ENCODE measurements around the gene ARHGEF35. TPM values are rescaled to one million over a fixed set of nuclear protein-coding genes. Genes with fewer than 3 reads are reported as not detected.
A peak's percentile ranks its signal among the peaks of the same experiment; 100 is the strongest.
"Not testable (repeated sequence)": the region's sequence is repeated elsewhere in the genome, so short reads cannot be mapped to it uniquely, and the experiment has no call there.

ARHGEF35 gene
- total RNA-seq, 2 donors from 2014 or later, result 7.8 to 9.7 TPM

DNA sequence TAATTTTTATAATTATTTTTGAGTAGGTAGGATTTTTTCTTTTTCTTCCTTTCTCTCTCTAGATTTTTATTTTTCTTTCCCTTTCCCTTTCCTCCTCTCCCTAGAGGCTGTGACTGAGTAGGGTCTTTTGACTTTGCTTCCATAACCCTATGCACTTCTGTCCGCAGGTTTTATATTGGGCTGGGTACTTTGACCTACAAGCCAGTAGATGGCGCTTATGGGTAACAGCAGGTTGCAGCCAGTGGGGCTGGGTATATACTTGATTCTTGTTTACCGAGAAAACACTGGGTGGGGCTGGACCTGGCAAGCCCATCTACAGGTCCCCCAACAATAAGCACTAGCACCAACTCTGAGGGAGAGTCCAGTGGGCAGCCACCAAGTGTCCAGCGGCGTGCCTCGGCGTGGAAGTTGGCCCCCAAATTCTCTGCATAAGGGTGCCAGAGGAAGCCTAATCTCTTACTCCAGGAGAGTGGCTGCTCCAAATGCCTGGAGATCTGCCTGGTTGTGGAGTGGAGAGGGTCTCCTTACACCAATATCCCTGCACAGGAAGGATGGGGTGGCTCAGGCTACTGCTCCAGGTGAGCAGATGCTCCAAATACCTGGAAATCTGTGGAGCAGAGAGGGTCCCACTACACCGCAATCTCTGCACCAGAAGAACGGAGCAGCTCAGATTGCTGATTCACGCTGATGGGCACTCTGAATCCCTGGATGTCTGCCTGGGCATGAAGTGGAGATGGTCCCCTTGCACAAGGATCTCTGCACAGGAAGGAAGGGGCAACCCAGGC, 17.1 kb downstream of the ARHGEF35 start:
- H3K27me3 ChIP-seq (replicated peaks; ENCODE audit: insufficient read depth); H3K4me3 ChIP-seq; H3K4me1 ChIP-seq (replicated peaks); H3K9me3 ChIP-seq; DNase-seq (ENCODE audit: low spot score); H3K36me3 ChIP-seq; H3K27ac ChIP-seq; intact Hi-C loops (cut with DNase I): not testable (repeated sequence)
- 41% methylated on average over 7 of the region's 10 CpGs for WGBS
- TF ChIP-seq, protein P1, sequence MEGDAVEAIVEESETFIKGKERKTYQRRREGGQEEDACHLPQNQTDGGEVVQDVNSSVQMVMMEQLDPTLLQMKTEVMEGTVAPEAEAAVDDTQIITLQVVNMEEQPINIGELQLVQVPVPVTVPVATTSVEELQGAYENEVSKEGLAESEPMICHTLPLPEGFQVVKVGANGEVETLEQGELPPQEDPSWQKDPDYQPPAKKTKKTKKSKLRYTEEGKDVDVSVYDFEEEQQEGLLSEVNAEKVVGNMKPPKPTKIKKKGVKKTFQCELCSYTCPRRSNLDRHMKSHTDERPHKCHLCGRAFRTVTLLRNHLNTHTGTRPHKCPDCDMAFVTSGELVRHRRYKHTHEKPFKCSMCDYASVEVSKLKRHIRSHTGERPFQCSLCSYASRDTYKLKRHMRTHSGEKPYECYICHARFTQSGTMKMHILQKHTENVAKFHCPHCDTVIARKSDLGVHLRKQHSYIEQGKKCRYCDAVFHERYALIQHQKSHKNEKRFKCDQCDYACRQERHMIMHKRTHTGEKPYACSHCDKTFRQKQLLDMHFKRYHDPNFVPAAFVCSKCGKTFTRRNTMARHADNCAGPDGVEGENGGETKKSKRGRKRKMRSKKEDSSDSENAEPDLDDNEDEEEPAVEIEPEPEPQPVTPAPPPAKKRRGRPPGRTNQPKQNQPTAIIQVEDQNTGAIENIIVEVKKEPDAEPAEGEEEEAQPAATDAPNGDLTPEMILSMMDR (IDR thresholded peaks at IDR 0.05), result peak in 3 of 4 experiments; percentile 41 to 60 (median 47)

DNA sequence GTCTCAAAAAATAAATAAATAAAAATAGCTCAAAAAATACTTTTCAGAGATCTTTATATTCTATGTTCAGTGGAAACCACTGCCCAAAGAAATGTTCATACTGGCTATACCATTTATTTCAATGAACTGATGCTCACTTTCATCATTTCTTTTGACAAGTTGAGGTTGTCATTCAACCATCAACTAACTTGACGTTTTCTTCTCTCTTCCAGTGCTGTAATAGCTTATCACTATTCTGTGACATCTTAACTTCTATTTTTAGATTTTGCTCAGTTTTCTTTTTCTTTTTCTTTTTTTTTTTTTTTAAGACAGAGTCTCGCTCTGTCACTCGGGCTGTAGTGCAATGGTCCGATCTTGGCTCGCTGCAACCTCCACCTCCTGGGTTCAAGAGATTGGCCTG, 21.0 kb downstream of the ARHGEF35 start:
- no peaks in the 10 kb centered on the region for H3K4me1 ChIP-seq (replicated peaks)
- no peak overlapping the region for H3K27ac ChIP-seq
- H3K36me3 ChIP-seq, result no peaks in the 10 kb centered on the region
- 94% methylated on average over 5 of the region's 5 CpGs for WGBS
- H3K4me3 ChIP-seq, result no peak overlapping the region
- intact Hi-C loops (cut with DNase I), result no loop called here
- H3K27me3 ChIP-seq (replicated peaks; ENCODE audit: insufficient read depth), result no peaks in the 10 kb centered on the region
- TF ChIP-seq POLR2AphosphoS5 (IDR thresholded peaks at IDR 0.05), result no peak
- no peak for TF ChIP-seq POLR2A (IDR thresholded peaks at IDR 0.05)
- TF ChIP-seq, protein P1 (IDR thresholded peaks at IDR 0.05), result no peak
- H3K9me3 ChIP-seq, result no peaks in the 10 kb centered on the region
- DNase-seq (ENCODE audit: low spot score), result no peak

DNA sequence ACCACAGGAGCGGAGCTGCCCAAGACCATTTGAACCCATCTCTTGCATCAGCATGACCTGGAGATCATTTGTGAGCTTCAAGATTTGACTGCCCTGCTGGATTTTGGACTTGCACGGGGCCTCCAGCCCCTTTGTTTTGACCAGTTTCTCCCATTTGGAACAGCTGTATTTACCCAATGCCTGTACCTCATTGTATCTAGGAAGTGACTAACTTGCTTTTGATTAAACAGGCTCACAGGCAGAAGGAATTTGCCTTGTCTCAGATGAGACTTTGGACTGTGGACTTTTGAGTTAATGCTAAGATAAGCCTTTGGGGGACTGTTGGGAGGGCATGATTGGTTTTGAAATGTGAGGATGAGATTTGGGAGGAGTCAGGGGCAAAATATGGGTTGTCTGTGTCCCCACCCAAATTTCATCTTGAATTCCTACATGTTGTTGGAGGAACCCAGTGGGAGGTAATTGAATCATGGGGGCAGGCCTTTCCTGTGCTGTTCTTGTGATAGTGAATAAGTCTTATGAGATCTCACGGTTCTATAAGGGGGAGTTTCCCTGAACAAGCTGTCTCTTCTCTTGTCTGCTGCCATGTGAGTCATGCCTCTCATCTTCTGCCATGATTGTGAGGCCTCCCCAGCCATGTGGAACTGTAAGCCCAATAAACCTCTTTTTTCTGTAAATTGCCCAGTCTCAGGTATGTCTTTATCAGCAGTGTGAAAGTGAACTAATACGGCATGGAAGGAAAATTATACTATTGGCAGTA, 23.9 kb downstream of the ARHGEF35 start:
- 86% methylated on average over 4 of the region's 4 CpGs for WGBS
- H3K4me1 ChIP-seq (replicated peaks); H3K36me3 ChIP-seq; H3K27ac ChIP-seq; H3K4me3 ChIP-seq; H3K9me3 ChIP-seq; intact Hi-C loops (cut with DNase I); DNase-seq (ENCODE audit: low spot score); H3K27me3 ChIP-seq (replicated peaks; ENCODE audit: insufficient read depth): not testable (repeated sequence)

- no peak for TF ChIP-seq POLR2A (IDR thresholded peaks at IDR 0.05)
- TF ChIP-seq, protein P1 (IDR thresholded peaks at IDR 0.05), result no peak
- no peak for TF ChIP-seq POLR2AphosphoS5 (IDR thresholded peaks at IDR 0.05)
- 84% methylated on average over 2 of the region's 2 CpGs for WGBS
Measured at GRCh38 chr7:144164784-144165183, 30.8 kb downstream of the ARHGEF35 start.

GRCh38 chr7:144158861-144159260, 36.8 kb downstream of the ARHGEF35 start:
- H3K4me1 ChIP-seq (replicated peaks), result no peaks in the 10 kb centered on the region
- H3K36me3 ChIP-seq, result no peaks in the 10 kb centered on the region
- H3K4me3 ChIP-seq, result no peak overlapping the region
- no peaks in the 10 kb centered on the region for H3K9me3 ChIP-seq
- no peak for DNase-seq (ENCODE audit: low spot score)
- 100% methylated on average over 1 of the region's 1 CpG for WGBS
- intact Hi-C loops (cut with DNase I), result no loop called here
- no peaks in the 10 kb centered on the region for H3K27me3 ChIP-seq (replicated peaks; ENCODE audit: insufficient read depth)
- H3K27ac ChIP-seq, result no peak overlapping the region
- no peak for TF ChIP-seq POLR2AphosphoS5 (IDR thresholded peaks at IDR 0.05)

More at GRCh38 chr7:144164784-144165183, 30.8 kb downstream of the ARHGEF35 start:
- H3K27ac ChIP-seq, result no peak overlapping the region
- H3K36me3 ChIP-seq, result no peaks in the 10 kb centered on the region
- H3K27me3 ChIP-seq (replicated peaks; ENCODE audit: insufficient read depth), result no peaks in the 10 kb centered on the region
- DNase-seq (ENCODE audit: low spot score), result no peak
- intact Hi-C loops (cut with DNase I), result no loop called here
- H3K4me1 ChIP-seq (replicated peaks), result no peaks in the 10 kb centered on the region
- H3K9me3 ChIP-seq, result no peaks in the 10 kb centered on the region
- no peak overlapping the region for H3K4me3 ChIP-seq

Measured in prostate gland (tissue), 2 donors.